GM12878 (cell line): ENCODE results near the gene POLD4. TPM values are rescaled to one million over a fixed set of nuclear protein-coding genes. Genes with fewer than 3 reads are reported as not detected.

Experiments
- ATAC-seq: fragments of 200-7000 bp; cut with Tn5 transposase; 3 replicates; pipeline ENCODE4 v1.9.1; 2020; ENCODE audit warnings: mild to moderate bottlenecking, moderate library complexity
- BruUV-seq: library from RNA; stranded (reverse); fragments of 400-500 nt; replicated peaks from 2 replicates; lab custom pipeline; 2021; lab: Mats Ljungman, UMichigan
- CTCF ChIA-PET: fragments of 300-600 bp; sonication (Branson Sonifier 250); formaldehyde crosslinking; extraction: SDS; loops from one replicate; lab custom pipeline; 2021; ENCODE audit warnings: inconsistent platforms; lab: Yijun Ruan, JAX
- POLR2A ChIA-PET: fragments of 350-600 bp; formaldehyde crosslinking; extraction: SDS; loops from one replicate; lab custom pipeline; 2021; ENCODE audit warnings: inconsistent platforms; lab: Charles Lee
- RAD21 ChIA-PET: fragments of 300-600 bp; sonication (Branson Sonifier 250); formaldehyde crosslinking; loops from one replicate; lab custom pipeline; 2023; ENCODE audit warnings: antibody characterized with exemption; ENCODE audit not compliant: unreplicated experiment; lab: Charles Lee
- SMC1A ChIA-PET: fragments of 300-600 bp; sonication (Branson Sonifier 250); formaldehyde crosslinking; loops from one replicate; lab custom pipeline; 2023; ENCODE audit not compliant: unreplicated experiment, uncharacterized antibody; lab: Charles Lee
- DNase-seq: peaks from one replicate; pipeline ENCODE4 v3.0.0-alpha.2; 2011; ENCODE audit warnings: low read depth, low spot score
- FAIRE-seq: peaks from 3 replicates; lab custom pipeline; 2011; peaks lifted over from hg19 to GRCh38; lab: Jason Lieb, UNC
- H2AFZ ChIP-seq: 2 replicates; pipeline ENCODE4 v1.6.0; 2011; ENCODE audit warnings: low read depth, low read length, control low read depth; ENCODE audit not compliant: control insufficient read depth
- H3K27ac ChIP-seq: 2 replicates; pipeline ENCODE4 v1.5.1; 2011; ENCODE audit warnings: control low read depth; ENCODE audit not compliant: control insufficient read depth, insufficient read depth
- H3K27me3 ChIP-seq, 2 experiments: replicated peaks in 1 of 2; 2 replicates each; pipeline versions ENCODE4 v1.6.0 to v1.6.1; 2011; ENCODE audit warnings: low read length in 1 of 2; ENCODE audit not compliant: control insufficient read depth in 2 of 2, insufficient read depth in 2 of 2
- H3K36me3 ChIP-seq, 2 experiments: 2 replicates each; pipeline ENCODE4 v1.5.1; 2011; ENCODE audit warnings: low read length in 1 of 2; ENCODE audit not compliant: control insufficient read depth in 2 of 2, insufficient read depth in 2 of 2
- H3K4me1 ChIP-seq: 2 replicates; pipeline ENCODE4 v1.6.1; 2011; ENCODE audit warnings: mild to moderate bottlenecking, low read length, moderate library complexity, mixed read lengths; ENCODE audit not compliant: control insufficient read depth, insufficient read depth
- H3K4me2 ChIP-seq: 2 replicates; pipeline ENCODE4 v1.6.0; 2011; ENCODE audit warnings: control low read depth; ENCODE audit not compliant: control insufficient read depth, insufficient read depth
- H3K4me3 ChIP-seq: fragments of 200-600 bp; sonication (generic); 2 replicates; pipeline ENCODE4 v1.5.1; 2016
- H3K79me2 ChIP-seq: 2 replicates; pipeline ENCODE4 v1.6.0; 2011; ENCODE audit warnings: low read length; ENCODE audit not compliant: control insufficient read depth, insufficient read depth
- H3K9ac ChIP-seq: 2 replicates; pipeline ENCODE4 v1.8.0; 2011; ENCODE audit warnings: low read length, control low read depth, mixed read lengths; ENCODE audit not compliant: control insufficient read depth, insufficient read depth
- H3K9me3 ChIP-seq: replicated peaks from 3 replicates; pipeline ENCODE4 v1.5.1; 2011; ENCODE audit warnings: mild to moderate bottlenecking, low read length; ENCODE audit not compliant: control insufficient read depth, insufficient read depth
- H4K20me1 ChIP-seq: 2 replicates; pipeline ENCODE4 v1.6.0; 2011; ENCODE audit not compliant: control insufficient read depth, insufficient read depth
- GABPA ChIP-seq: IDR thresholded peaks from 2 replicates; pipeline ENCODE4 v1.6.1; 2014; ENCODE audit warnings: antibody characterized with exemption, low read depth, mild to moderate bottlenecking, inconsistent platforms
- HSF1 ChIP-seq: fragments of 150-350 bp; IDR thresholded peaks from 2 replicates; pipeline ENCODE4 v1.6.1; 2014; ENCODE audit warnings: mild to moderate bottlenecking, low read depth, low read length
- NFXL1 ChIP-seq: fragments of 450-650 bp; IDR thresholded peaks from 2 replicates; pipeline ENCODE4 v1.6.1; 2017; ENCODE audit warnings: antibody characterized with exemption, mild to moderate bottlenecking, borderline replicate concordance
- NFYA ChIP-seq: IDR thresholded peaks from 2 replicates; pipeline ENCODE4 v1.6.1; 2011; ENCODE audit warnings: low read depth, mild to moderate bottlenecking, low read length, improper control_type of control experiment, borderline replicate concordance
- PRDM15 ChIP-seq: fragments of 450-650 bp; formaldehyde crosslinking; IDR thresholded peaks from 2 replicates; pipeline ENCODE4 v1.4.0; 2020; ENCODE audit warnings: mild to moderate bottlenecking, moderate library complexity
- SUZ12 ChIP-seq: fragments of 200-600 bp; sonication (generic); IDR thresholded peaks from one replicate; pipeline ENCODE4 v1.6.1; 2018; ENCODE audit warnings: antibody characterized with exemption, mild to moderate bottlenecking; ENCODE audit not compliant: unreplicated experiment
- ZBTB40 ChIP-seq: fragments of 450-650 bp; IDR thresholded peaks from 2 replicates; pipeline ENCODE4 v1.6.1; 2016; ENCODE audit warnings: mild to moderate bottlenecking, moderate library complexity, borderline replicate concordance
- WGBS: methylation state at CpG from one replicate; pipeline ENCODE4 v1.1.6; 2016; ENCODE audit warnings: low lambda C conversion rate; ENCODE audit not compliant: insufficient replicate concordance, insufficient coverage; ENCODE audit errors: missing lambda C conversion rate; 5-methylcytosine and 5-hydroxymethylcytosine counted together
- in situ Hi-C: fragments of 300-500 bp; cut with MboI; formaldehyde crosslinking; loops from 9 replicates; pipeline ENCODE4 v1.14.3; 2018; ENCODE audit warnings: mixed read lengths
- intact Hi-C: fragments of 100-400 bp; cut with micrococcal nuclease; formaldehyde crosslinking; loops from one replicate; pipeline ENCODE4 v1.14.2; 2022; ENCODE audit not compliant: unreplicated experiment
- polyA plus RNA-seq, 11 experiments: library from polyadenylated mRNA; depleted of rRNA in 4 of 11; unstranded in 6 of 11; stranded (reverse) in 5 of 11; fragments of >200 nt; fragmentation: Nextera tagmentation in 4 of 11; fragmentation: Illumina TruSeq in 1 of 11; extraction: Ambion mirVana in 4 of 11; extraction: Trizol in 1 of 11; gene quantifications; 1 replicate in 1 of 11; 2 replicates in 10 of 11; pipeline versions ENCODE4 v1.2.1 to v1.2.3, GENCODE V29; 2011 to 2016; ENCODE audit warnings: inconsistent platforms in 2 of 11, missing spikeins in 2 of 11, low read depth in 1 of 11
- total RNA-seq, 4 experiments: library from RNA; depleted of rRNA in 3 of 4; stranded (reverse); fragments of >200 nt in 3 of 4; fragmentation: Illumina TruSeq in 1 of 4; extraction: Trizol in 1 of 4; gene quantifications; 2 replicates each; pipeline versions ENCODE4 v1.2.1 to v1.2.3, GENCODE V29; 2013 to 2021

Gene POLD4
- total and polyA plus RNA-seq, 10 of the 15 experiments (the other 5 are each of a cell fraction or from before 2014, with no cell fraction given) = 8.1 to 176 (median 88.1) TPM

- FAIRE-seq = no peak
- no peak for TF ChIP-seq HSF1
- TF ChIP-seq NFXL1 = no peak
- no peak for TF ChIP-seq SUZ12
- no peak for TF ChIP-seq ZBTB40
- TF ChIP-seq NFYA = no peak
- TF ChIP-seq GABPA = no peak
- no peak for TF ChIP-seq PRDM15 (CRISPR knock-in tag)
Measured at GRCh38 chr11:67352546-67353316, 615 bp downstream of the POLD4 start.

More at GRCh38 chr11:67352546-67353316, 615 bp downstream of the POLD4 start:
- Histone ChIP-seq H3K27ac (peak overlapping the region; percentile 99), H3K79me2 (peaks cover 19% of the 10 kb centered on the region), H3K36me3 (no peaks in the 10 kb centered on the region), H4K20me1 (no peaks in the 10 kb centered on the region), H2AFZ (peak overlapping the region; percentile 3; the same call in 1 of the 2 replicates), H3K27me3 (no peaks in the 10 kb centered on the region), H3K4me3 (peak overlapping the region; percentile 98), H3K9me3 (no peaks in the 10 kb centered on the region), H3K4me1 (peaks cover 60% of the 10 kb centered on the region), H3K4me2 (peak overlapping the region; percentile 95), H3K9ac (peak overlapping the region; percentile 96)
- CTCF ChIA-PET = interaction anchor here (0.7 to 26.2 kb wide), 23 partner anchors 9 to 306 kb away, joined by 3 to 1301 read pairs (median 5); partner anchors contain the start of genes CLCF1, KDM2A, RAD9A and TBC1D10C
- DNase-seq (no peak), ATAC-seq (peak; percentile 47)
- POLR2A ChIA-PET = interaction anchor here (0.5 to 11.4 kb wide), 27 partner anchors 7 to 1463 kb away, joined by 3 to 183 read pairs (median 8); partner anchors contain the start of genes ANKRD13D, CCDC85B, CLCF1 and GRK2
- RAD21 ChIA-PET = interaction anchor here (0.6 to 10.1 kb wide), 30 partner anchors 8 to 1041 kb away, joined by 3 to 525 read pairs (median 4); partner anchors contain the start of genes AIP, CLCF1, GSTP1 and KDM2A
- in situ Hi-C loops (loop anchor here (5.0 kb wide), 1 partner anchor 35 kb away; no protein-coding TSS in a partner anchor), intact Hi-C loops (loop anchor here (2.0 kb wide), 1 partner anchor 134 kb away; no protein-coding TSS in a partner anchor)
- SMC1A ChIA-PET = interaction anchor here (0.7 to 15.8 kb wide), 16 partner anchors 8 to 270 kb away, joined by 3 to 646 read pairs (median 4); partner anchors contain the start of genes CLCF1, PPP1CA and RAD9A
- WGBS = under 1% methylated on average over 23 of the region's 25 CpGs
- TSS peak; percentile 93 for BruUV-seq
